ENCODE measurements around the gene KCNH4.

Gene KCNH4

DNA sequence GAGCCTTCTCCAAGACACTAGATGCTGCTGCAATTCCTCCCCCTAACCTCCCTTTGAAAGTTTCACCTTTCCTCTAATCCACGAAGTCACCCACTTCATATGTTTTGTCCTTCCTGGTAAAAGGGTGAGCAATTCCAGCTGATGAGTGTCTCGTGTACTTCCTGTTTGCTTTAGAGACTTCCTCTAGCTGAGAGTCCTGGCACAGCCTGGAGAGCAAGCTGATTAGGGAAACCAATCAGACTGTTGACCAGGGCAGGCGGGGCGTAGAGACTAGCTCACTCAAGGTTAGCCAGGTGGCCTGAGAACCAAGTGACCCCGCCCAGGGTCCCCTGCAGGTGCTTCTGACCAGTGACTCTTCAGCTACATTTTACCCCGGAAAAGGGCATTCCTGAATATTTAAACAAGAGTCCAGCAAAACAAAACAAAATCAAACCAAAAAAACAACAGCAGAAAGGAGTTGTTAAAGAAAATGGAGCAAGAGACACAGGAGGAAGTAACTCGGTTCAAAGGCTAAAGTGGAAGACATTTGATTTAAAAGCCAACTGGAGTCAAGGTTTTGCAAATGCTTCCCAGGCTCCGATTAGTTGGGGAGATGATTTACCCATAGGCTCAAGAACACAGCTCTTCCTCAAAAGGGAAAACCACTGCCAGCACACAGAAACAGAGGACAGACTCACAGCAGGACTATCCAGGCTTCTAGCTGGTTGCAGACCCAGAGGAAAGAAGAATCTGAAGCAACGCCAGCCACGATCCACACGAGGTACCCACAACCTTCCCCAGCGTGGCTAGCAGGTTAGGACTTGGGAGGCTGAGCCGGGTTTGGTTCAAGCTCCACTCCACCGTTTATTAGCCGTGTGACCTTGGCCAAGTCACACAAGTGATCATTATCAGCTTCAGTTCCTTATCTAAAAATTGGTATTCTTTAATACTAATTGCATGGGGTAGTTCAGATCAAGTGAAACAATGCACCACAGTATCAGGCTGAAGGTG, 45.0 kb downstream of the KCNH4 start:
- peak; percentile 44 for DNase-seq

DNA sequence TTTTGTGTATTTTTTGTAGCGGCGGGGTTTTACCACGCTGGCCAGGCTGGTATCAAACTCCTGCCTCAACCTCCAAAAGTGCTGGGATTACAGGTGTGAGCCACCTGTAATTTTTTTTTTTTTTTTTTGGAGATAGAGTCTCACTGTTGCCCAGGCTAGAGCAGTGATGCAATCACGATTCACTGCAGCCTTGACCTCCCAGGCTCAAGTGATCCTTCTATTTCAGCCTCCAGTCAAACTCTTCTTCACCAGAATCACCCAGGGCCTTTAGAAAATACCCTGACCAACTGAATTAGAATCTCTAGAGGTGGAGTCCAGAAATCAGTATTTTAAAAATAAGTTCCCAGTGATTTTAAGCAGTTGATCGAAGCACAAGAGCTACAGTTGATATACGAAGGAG, 45.8 kb downstream of the KCNH4 start:
- DNase-seq: no peak

DNA sequence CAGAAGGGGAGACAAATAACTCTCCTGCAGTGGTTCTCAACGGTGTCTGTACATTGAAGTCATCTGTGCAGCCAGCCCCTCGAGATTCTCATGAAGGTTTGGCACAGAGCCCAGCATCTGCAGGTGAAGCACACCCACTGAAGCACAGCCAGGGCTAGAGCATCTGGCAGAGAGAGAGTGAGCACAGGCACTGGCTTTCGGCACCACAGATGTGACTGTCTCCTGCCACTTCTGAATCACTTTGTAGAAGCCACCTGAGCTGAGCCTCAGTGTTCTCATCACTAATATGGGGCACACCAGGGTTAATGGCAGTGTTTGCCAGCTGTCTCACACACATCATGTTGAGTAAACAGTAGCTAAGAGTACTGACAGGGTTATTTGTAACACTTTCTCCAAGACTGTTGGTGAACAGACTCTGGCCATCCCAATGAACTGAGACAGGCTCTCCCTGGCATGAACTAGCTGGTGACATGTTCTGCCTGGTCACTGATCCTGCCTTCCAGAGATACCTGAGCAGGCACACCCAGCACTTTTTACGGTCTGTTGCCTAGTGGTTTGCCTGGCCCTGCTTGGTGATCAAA, 47.4 kb downstream of the KCNH4 start:
- DNase-seq: no peak

DNA sequence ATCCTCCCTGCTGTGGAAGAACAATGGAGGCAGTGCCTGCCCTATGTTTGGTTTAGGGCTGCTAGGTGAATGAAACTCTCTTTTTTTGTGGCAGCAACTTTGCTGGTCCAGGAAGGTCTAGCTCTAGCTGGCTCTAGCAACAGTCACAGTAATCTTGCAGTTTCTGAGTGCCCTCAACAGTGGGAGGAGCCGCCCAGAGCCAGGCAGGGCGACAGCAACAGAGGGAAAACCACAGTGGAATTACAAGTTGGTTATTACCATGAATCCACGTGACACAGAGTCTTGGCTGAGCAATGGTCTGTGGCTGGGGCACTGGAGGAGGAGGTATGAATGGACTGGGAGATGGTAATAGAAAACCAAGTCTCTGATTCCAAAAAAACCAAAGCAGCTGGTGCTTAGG, 48.0 kb downstream of the KCNH4 start:
- peak; percentile 74 for DNase-seq

DNA sequence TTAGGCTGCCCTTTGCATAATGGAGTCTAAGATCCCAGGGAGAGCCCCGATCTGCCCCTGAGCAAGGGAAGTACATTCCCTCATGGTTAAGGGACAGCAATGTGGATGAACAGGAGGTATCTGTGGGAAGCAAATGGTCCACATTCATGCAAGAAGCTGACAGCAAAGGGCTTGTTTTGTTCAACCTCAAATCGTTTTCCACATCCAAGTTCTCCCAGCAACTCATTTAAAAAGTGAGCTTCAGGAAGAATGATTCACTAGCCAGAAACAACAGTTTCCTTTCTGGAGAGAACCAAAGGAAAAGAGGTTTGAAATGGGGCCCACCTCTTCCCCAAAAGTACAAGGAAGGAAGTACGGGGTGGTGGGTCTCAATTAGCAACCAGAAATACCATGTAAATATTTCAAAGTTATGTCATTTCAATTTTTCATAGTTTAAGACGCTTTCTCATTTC, 48.9 kb downstream of the KCNH4 start:
- DNase-seq: no peak

DNA sequence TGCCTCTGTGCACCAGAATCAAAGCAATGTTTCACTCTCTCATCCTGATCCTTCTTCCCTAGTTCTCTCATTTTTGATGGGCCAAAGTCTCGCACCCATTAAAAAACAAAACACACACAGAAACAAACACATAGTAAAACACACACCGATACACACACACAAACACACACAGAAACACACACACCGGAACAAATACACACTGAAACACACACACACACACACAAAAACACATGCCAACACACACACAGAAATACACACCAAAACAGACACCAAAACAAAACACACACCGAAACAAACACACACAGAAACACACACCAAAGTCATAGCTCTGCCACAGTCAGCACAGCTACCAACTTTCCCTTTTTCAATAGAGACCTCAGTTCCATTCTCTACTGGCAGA, 49.7 kb downstream of the KCNH4 start:
- DNase-seq: no peak

DNA sequence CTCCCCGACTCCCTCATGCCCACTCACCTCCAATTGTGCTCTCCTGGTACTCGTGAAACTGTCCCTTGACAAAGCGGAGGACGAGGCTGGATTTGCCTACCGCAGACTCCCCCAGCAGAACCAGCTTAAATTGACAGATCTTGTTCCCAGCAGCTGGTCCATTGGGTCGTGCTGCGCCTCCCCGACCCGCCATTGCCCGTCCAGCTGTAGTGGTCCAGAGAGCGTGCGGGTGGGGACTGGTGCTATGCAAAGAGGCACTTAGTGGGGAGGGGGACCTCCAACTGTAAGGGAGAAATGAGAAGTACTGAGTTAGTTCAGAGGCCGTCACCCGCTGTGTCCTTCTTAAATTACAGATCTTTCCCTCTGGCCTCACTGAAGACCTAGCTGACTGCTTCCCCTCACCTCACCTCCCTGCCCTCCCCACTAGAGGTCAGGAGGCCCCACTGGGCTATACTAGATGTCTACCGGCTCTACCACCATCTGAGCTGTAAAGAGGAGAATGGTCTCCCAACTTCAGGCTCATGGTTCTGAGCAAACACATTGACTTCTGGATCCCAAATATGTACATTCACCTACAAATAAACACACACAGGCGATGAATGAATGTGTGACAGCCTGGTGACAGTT, 50.5 kb downstream of the KCNH4 start:
- DNase-seq: no peak

DNA sequence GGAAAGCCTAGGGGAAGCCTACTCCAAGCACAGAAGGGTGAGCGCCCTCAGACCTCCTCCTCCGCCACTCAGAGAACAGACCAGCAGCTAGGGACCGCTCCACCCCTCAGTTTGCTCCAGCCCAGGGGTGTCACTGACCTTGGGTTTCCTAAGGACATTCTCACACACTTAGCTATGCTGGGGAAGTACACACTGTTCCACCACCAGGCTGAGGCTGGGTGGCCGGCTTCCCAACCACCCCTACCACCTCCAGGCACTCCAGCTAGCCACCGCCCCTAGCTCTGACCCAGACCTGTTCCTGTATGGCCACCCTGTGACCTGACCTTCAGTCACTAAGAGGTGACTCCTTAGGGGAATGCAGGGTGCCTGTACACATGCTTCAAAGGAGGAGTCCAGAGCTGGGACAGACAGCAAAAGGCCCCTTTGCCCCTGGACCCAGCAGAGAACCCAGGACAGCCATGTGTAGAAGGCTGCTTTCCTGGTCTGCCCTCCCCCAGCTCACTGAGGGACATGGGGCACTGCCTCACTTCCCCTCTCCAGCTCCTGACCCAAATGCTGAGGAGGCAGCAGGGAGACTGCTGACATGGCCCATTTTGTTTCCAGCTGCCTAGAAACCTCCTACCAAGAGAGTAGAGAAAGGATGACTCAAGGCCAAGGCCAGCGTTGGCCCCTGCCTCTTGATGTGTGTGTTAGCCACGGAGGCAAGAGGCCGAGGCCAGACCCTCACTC, 51.7 kb downstream of the KCNH4 start:
- DNase-seq: no peak

DNA sequence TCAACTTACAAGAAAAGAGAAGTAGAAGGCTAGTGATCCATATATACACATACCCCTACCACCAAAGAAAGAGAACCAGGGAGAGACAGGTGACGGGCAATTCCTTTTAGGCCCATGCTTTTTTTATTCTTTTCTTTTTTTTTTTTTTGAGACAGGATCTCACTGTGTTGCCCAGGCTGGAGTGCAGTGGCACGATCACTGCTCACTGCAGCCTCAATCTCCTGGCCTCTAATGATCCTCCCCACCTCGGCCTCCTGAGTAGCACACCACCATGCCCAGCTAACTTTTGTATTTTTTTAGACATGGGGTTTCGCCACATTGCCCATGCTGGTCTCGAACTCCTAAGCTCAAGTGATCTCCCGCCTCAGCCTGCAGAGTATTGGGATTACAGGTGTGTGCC, 53.5 kb downstream of the KCNH4 start:
- no peak for DNase-seq

DNA sequence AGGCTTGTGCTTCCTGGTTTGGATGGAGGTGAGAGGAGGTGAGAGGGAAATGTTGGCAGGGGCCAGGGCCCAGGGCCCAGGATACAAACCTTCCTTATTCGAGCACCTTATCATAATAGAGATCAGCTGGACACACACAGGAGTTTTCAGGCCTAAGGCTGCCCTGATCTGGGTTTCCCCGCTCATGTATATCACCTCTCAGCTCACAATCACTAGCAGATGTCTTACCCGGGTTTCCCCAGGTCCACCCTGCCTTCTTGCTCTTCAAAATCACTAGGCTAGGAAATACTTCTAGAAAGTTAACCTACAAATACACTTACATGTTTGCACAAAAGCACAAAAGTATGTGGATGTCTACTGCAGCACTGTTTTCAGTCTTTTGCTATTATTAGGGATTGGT, 54.1 kb downstream of the KCNH4 start:
- DNase-seq: no peak

DNA sequence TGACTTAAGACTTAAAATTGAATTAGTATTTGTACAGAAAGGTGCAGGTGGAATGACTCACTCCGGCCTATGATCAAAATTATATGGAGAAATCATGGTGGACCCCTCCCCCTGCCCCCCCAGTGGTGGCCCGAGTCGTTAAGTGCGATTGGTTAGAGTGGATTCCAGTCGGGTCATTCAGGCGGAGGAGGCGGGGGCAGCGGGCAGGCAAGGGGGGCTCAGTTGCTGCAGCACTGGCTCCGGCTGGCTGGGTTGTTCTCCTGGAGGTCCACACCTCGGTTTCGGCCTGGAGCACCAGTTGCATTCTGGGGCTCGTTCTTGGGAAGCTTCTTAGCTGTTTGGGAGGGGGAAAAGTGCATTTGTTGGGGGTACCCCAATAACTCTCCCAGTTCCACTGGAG, 55.4 kb downstream of the KCNH4 start:
- no peak for DNase-seq

DNA sequence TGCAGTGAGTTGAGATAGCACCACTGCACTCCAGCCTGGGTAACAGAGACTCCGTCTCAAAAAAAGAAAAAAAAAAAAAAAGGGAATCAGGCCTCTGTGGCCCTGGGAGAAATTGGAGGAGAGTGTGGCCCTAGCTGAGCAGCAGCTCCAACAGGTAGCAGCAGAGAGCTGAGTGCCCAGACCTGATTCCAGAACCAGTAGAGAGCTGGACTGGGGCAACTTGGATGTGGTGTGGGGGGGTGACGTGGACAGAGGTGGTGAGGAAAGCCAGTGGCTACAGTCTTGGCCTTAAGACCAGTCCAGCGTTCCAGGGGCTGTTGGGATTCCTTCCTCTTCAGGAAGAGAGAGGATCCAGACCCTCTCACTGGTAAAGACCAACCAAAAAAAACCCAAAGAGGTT, 56.7 kb downstream of the KCNH4 start:
- no peak for DNase-seq

DNA sequence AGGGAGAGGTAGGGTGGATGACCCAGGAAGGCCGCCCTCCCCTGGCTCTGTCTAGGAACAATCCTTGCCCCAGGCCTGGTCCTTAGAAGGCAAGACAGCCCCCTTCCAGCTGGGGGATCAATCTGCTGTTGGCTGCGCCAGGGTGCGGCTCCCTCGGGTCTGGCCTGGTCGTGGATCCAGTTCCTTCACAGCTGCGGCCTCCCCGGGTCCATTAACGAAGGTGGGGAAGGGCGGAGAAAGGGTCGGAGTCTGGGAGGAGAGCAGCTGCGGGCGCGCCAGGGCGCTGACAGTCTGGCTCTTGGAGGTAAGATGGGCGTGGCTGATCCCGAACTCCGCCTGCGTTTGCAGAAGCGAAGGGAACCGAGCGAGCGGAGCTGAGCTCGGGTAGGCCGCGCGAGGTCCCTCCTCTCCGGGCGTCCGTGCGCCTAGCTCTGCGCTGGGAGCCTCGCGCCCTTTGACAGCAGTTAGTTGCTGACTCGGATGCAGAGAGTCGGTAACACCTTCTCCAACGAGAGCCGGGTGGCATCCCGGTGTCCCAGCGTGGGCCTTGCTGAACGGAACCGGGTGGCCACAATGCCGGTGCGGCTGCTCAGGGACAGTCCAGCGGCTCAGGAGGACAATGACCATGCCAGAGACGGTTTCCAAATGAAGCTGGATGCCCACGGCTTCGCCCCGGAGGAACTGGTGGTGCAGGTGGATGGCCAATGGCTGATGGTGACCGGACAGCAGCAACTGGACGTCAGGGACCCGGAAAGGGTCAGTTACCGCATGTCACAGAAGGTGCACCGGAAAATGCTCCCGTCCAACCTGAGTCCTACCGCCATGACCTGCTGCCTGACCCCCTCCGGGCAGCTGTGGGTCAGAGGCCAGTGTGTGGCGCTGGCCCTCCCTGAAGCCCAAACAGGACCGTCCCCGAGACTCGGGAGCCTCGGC, 58.3 kb downstream of the KCNH4 start, which contains the start of gene HSPB9:
TSS of gene HSPB9 (plus strand) at position 434 of the 933 bp plus-strand sequence. CDS start at position 481, 47 bp downstream.
- no peak for DNase-seq

DNA sequence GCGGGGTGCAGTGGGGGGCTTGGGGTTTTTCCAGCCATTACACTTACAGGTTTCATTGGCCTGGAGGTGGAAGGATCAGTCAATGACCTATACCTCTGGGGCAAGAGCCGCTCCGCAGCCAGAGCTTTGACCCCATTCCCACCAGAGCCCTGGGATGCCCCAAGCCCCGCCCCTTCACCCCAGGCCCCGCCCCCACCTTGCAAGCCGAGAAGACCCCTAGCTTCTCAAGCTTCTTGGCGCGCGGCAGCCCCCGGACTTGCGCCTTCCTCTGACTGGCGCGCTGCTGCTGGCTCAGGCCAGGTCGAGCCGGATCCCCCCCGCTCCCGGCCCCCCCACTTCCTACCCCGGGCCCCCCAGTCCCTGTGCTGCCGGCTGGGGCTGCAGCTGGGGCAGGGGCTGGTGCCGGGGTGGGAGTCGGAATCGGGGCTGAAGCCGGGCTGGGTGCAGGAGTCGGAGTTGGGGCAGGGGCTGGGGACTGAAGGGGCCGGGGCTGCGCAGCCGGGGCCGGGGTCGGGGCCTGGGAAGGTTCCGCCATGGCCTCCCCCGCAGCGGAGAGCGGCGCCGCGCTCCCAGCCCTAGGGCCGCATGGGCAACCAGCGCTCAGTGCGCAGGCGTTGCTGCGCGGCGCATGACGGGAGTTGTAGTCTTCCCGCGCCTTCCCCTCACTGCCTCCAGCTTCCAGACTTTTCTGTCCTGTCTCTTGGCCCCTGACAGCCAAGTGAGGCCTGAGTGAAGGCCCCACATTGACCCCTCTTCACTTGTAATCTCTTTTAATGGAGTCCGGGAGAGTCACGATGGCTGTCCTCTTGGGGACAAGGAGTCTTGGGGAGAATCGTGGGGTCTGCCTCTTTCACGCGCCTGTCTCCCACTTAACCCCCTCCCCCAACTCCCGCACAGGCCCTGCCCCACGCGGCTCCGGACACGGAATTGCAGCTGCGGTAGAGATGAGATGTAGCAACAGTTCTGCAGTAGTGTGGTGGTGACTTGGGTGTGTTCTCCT, 59.9 kb downstream of the KCNH4 start, which contains the start of gene KAT2A:
TSS of gene KAT2A (minus strand) at position 598 of the 1,000 bp plus-strand sequence. CDS start at position 535, 63 bp downstream.
- peak; percentile 76 for DNase-seq

DNA sequence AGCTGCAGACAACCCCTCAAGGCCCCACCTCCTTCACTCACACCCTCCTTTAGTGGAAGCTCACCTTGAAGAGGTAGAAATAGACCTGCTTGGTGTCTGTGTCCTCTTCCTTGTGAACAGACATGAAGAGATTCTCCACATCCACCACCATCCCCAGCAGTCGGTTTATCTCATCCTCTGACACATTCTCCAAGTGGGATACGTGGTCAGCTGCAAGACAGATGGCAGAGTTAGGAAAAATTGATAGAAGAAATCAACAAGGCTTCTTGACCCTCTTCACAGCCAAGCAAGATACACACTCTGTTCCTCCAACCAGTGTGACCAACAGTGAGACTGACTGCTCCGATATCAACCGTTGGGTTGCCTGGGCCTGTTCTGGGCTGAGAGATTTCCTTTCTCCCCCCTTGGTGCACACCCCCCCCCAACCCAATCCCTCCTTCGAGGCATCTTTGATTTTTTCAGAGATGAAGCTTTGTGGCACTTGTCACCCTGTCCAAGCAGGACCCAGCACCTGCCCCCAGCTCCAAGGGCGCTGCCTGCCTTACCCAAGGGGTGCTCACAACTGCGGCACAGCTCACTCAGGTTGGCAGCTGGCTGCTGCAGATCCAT, 60.7 kb downstream of the KCNH4 start:
- DNase-seq: no peak

DNA sequence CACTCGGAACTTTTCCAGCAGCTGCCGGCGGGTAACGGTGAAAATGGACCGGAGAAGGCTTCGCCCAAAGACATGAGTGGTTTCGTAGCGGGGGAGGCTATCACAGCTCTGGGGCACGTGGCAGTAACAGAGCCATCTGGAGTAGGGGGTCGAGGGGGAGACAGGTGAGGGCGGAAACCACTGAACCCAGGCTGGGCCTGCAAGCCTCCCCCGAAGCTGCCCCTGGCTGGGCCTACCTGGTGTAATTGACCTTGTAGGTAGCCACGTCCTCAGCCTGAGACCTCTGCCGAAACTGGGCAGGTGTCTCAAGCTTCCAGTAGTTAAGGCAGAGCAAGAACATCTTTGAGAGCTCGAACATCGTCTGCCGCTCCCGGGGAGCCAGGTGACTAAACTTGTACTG, 61.6 kb downstream of the KCNH4 start:
- no peak for DNase-seq

DNA sequence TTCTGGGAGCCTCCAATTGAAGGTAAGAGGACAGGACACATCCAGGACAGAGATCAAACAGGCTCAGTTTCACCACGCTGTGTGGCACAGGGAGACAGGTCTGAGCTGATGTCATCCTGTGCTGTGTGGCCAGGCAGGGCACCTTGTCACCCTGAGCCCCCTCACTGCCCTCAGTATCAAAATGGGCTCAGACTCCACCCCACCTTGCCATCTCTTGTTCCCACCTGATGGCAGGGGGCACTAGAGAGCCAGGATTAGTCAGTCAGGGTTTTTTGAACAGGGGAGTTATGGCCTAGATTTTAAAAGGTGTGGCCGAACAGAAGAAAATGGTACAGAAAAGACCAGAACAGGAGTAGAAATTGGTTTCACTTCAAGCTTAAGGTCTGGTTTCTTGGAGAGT, 62.4 kb downstream of the KCNH4 start:
- no peak for DNase-seq

DNA sequence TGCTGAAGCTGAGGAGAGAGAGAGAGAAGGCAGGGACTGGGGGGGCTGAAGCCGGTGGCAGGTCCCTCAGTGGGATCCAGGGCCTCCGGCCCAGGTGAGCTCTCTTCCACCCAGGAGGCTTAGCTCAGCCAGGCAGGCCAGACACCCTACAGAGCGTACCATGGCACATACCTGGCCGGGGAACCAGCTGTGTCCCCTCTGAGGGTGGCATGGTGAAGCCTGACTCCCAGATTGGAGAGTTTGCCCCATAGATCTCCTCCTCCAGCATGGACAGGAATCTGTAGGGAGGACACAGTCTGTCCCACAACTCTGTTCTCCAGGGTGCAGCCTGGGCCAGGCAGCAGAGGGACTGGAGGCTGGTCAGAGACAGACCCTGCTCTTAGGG, 62.8 kb downstream of the KCNH4 start:
- no peak for DNase-seq

DNA sequence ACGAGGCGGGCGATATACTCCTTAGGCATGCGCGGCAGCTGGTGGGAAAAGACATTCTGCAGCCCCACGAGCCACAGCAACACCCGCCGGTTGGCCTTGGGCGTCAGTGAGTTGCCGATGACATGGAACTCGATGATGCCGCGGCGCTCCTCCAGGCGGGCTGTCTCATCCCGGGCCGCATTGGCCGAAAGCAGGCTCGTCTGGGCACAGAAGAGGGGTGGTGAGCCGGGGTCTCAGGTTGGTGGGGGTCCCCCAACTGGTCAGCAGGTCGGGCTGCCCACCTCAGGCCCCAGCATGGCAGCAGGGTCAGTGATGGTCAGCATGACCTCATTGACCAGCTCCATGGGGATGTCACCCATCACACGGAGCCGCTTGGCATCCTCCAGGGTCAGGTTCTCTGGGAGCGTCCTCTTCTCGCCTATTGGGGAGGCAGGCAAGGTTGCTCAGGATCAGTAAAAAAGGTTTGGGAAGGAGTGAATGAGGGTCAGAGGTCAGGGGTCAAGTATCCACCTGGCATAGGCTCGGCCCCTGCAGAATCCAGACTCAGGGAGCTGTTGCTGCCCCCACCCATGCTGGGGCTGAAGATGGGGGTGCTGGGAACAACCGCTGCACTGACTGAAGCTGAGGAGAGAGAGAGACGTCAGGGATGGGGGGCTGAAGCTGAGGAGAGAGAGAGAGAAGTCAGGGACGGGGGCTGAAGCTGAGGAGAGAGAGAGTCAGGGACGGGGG, 63.4 kb downstream of the KCNH4 start:
- no peak for DNase-seq

Measured in fibroblast of skin of right quadriceps (primary cell).